Activated naive CD4-positive, alpha-beta T cell treated with anti-CD3 and anti-CD28 coated beads for 36 hours (primary cell): ENCODE data around the gene FANK1. TPM values are rescaled to one million over a fixed set of nuclear protein-coding genes. Genes with fewer than 3 reads are reported as not detected.
"Not testable (repeated sequence)": the region's sequence is repeated elsewhere in the genome, so short reads cannot be mapped to it uniquely, and the experiment has no call there.

Experiments
- CTCF ChIA-PET: fragments of 350-600 bp; sonication (Branson Sonifier 250); formaldehyde crosslinking; loops from one replicate; lab custom pipeline; 2021; ENCODE audit warnings: antibody characterized with exemption; lab: Charles Lee
- DNase-seq: peaks from one replicate; pipeline ENCODE4 v3.0.0-alpha.2; 2020
- H3K27ac Mint-ChIP-seq: one replicate; pipeline ENCODE4 v1.8.0; 2021; ENCODE audit warnings: mild to moderate bottlenecking, mixed read lengths
- H3K27me3 Mint-ChIP-seq: one replicate; pipeline ENCODE4 v1.8.0; 2021; ENCODE audit warnings: low read depth, mixed read lengths
- H3K36me3 Mint-ChIP-seq: one replicate; pipeline ENCODE4 v1.8.0; 2021; ENCODE audit warnings: low read depth, mixed read lengths
- H3K4me1 Mint-ChIP-seq: one replicate; pipeline ENCODE4 v1.8.0; 2021; ENCODE audit warnings: low read depth, mixed read lengths
- H3K4me3 Mint-ChIP-seq: one replicate; pipeline ENCODE4 v1.8.0; 2021; ENCODE audit warnings: mild to moderate bottlenecking, moderate library complexity, mixed read lengths
- H3K9me3 Mint-ChIP-seq: one replicate; pipeline ENCODE4 v1.8.0; 2021; ENCODE audit warnings: mixed read lengths
- intact Hi-C: fragments of 100-400 bp; cut with micrococcal nuclease; formaldehyde crosslinking; loops from one replicate; pipeline ENCODE4 v1.15.1; 2023
- total RNA-seq, 2 experiments: library from RNA; stranded (reverse); gene quantifications; one replicate each; pipeline ENCODE4 v1.2.3, GENCODE V29; 2021

Gene FANK1
- total RNA-seq, 2 experiments from 2014 or later = 0.38 to 0.52 TPM

- H3K27ac Mint-ChIP-seq, intact Hi-C loops, H3K27me3 Mint-ChIP-seq, CTCF ChIA-PET, DNase-seq, H3K36me3 Mint-ChIP-seq, H3K4me1 Mint-ChIP-seq, H3K4me3 Mint-ChIP-seq, H3K9me3 Mint-ChIP-seq: not testable (repeated sequence)
These were observed 21.5 kb downstream of the FANK1 start for GRCh38 chr10:125917704-125918361.

- H3K36me3 Mint-ChIP-seq, CTCF ChIA-PET, H3K9me3 Mint-ChIP-seq, DNase-seq, H3K27ac Mint-ChIP-seq, H3K4me1 Mint-ChIP-seq, H3K27me3 Mint-ChIP-seq, intact Hi-C loops, H3K4me3 Mint-ChIP-seq: not testable (repeated sequence)
These were observed 25.4 kb downstream of the FANK1 start for GRCh38 chr10:125921643-125922306.

GRCh38 chr10:125925262-125925834 lies 29.0 kb downstream of the FANK1 start:
- no peaks in the 10 kb centered on the region for H3K4me1 Mint-ChIP-seq
- peaks cover 2% of the 10 kb centered on the region for H3K27me3 Mint-ChIP-seq
- no peak overlapping the region for H3K27ac Mint-ChIP-seq
- intact Hi-C loops = no loop called here
- no peak overlapping the region for H3K4me3 Mint-ChIP-seq
- no peaks in the 10 kb centered on the region for H3K9me3 Mint-ChIP-seq
- DNase-seq = no peak
- CTCF ChIA-PET = no interaction called here
- H3K36me3 Mint-ChIP-seq = no peaks in the 10 kb centered on the region

GRCh38 chr10:125926247-125926646 lies 29.9 kb downstream of the FANK1 start:
- H3K27me3 Mint-ChIP-seq = peaks cover 4% of the 10 kb centered on the region
- CTCF ChIA-PET = no interaction called here
- intact Hi-C loops = no loop called here

GRCh38 chr10:125927265-125927664 lies 30.9 kb downstream of the FANK1 start:
- CTCF ChIA-PET, H3K9me3 Mint-ChIP-seq, H3K27me3 Mint-ChIP-seq, H3K4me1 Mint-ChIP-seq, H3K27ac Mint-ChIP-seq, DNase-seq, H3K36me3 Mint-ChIP-seq, H3K4me3 Mint-ChIP-seq, intact Hi-C loops: not testable (repeated sequence)

More at GRCh38 chr10:125926247-125926646, 29.9 kb downstream of the FANK1 start:
- no peaks in the 10 kb centered on the region for H3K4me1 Mint-ChIP-seq
- no peaks in the 10 kb centered on the region for H3K9me3 Mint-ChIP-seq
- DNase-seq = no peak
- no peak overlapping the region for H3K4me3 Mint-ChIP-seq
- H3K27ac Mint-ChIP-seq = no peak overlapping the region
- H3K36me3 Mint-ChIP-seq = no peaks in the 10 kb centered on the region

GRCh38 chr10:125928928-125929585 lies 32.7 kb downstream of the FANK1 start:
- Mint-ChIP-seq H3K4me3 (no peak overlapping the region), H3K4me1 (no peaks in the 10 kb centered on the region), H3K36me3 (no peaks in the 10 kb centered on the region), H3K9me3 (no peaks in the 10 kb centered on the region), H3K27ac (no peak overlapping the region), H3K27me3 (peaks cover 10% of the 10 kb centered on the region)
- DNase-seq = no peak
- CTCF ChIA-PET = no interaction called here
- intact Hi-C loops = no loop called here

- H3K27me3 Mint-ChIP-seq = peaks cover 14% of the 10 kb centered on the region
These were observed 33.3 kb downstream of the FANK1 start for GRCh38 chr10:125929618-125930017.

GRCh38 chr10:125933693-125934092 lies 37.3 kb downstream of the FANK1 start:
- no peaks in the 10 kb centered on the region for H3K9me3 Mint-ChIP-seq
- H3K27ac Mint-ChIP-seq = no peak overlapping the region
- peaks cover 24% of the 10 kb centered on the region for H3K27me3 Mint-ChIP-seq
- no peak overlapping the region for H3K4me3 Mint-ChIP-seq
- H3K36me3 Mint-ChIP-seq = no peaks in the 10 kb centered on the region
- H3K4me1 Mint-ChIP-seq = no peaks in the 10 kb centered on the region
- no peak for DNase-seq
- CTCF ChIA-PET = no interaction called here
- intact Hi-C loops = no loop called here

More at GRCh38 chr10:125929618-125930017, 33.3 kb downstream of the FANK1 start:
- Mint-ChIP-seq H3K27ac (no peak overlapping the region), H3K9me3 (no peaks in the 10 kb centered on the region), H3K4me1 (no peaks in the 10 kb centered on the region), H3K36me3 (no peaks in the 10 kb centered on the region), H3K4me3 (no peak overlapping the region)
- CTCF ChIA-PET = no interaction called here
- intact Hi-C loops = no loop called here
- no peak for DNase-seq

GRCh38 chr10:125936331-125936730 lies 40.0 kb downstream of the FANK1 start:
- CTCF ChIA-PET = no interaction called here

GRCh38 chr10:125940515-125940914 lies 44.2 kb downstream of the FANK1 start:
- Mint-ChIP-seq H3K4me3 (no peak overlapping the region), H3K36me3 (peaks cover 3% of the 10 kb centered on the region), H3K27me3 (peaks cover 11% of the 10 kb centered on the region), H3K27ac (no peak overlapping the region), H3K4me1 (no peaks in the 10 kb centered on the region), H3K9me3 (peaks cover 7% of the 10 kb centered on the region)
- DNase-seq = no peak
- CTCF ChIA-PET = no interaction called here
- intact Hi-C loops = no loop called here

More at GRCh38 chr10:125936331-125936730, 40.0 kb downstream of the FANK1 start:
- intact Hi-C loops = no loop called here
- H3K9me3 Mint-ChIP-seq = no peaks in the 10 kb centered on the region
- DNase-seq = no peak
- H3K4me3 Mint-ChIP-seq = no peak overlapping the region
- H3K4me1 Mint-ChIP-seq = no peaks in the 10 kb centered on the region
- H3K27me3 Mint-ChIP-seq = peaks cover 21% of the 10 kb centered on the region
- no peaks in the 10 kb centered on the region for H3K36me3 Mint-ChIP-seq
- no peak overlapping the region for H3K27ac Mint-ChIP-seq

GRCh38 chr10:125951290-125951689 lies 54.9 kb downstream of the FANK1 start:
- peaks cover 4% of the 10 kb centered on the region for H3K36me3 Mint-ChIP-seq
- H3K27ac Mint-ChIP-seq = no peak overlapping the region
- intact Hi-C loops = no loop called here
- H3K4me1 Mint-ChIP-seq = no peaks in the 10 kb centered on the region
- no peak for DNase-seq
- peaks cover 17% of the 10 kb centered on the region for H3K9me3 Mint-ChIP-seq
- H3K27me3 Mint-ChIP-seq = no peaks in the 10 kb centered on the region
- no peak overlapping the region for H3K4me3 Mint-ChIP-seq
- CTCF ChIA-PET = no interaction called here

- CTCF ChIA-PET = no interaction called here
- Mint-ChIP-seq H3K36me3 (peaks cover 4% of the 10 kb centered on the region), H3K27ac (no peak overlapping the region), H3K27me3 (no peaks in the 10 kb centered on the region), H3K9me3 (peaks cover 17% of the 10 kb centered on the region), H3K4me1 (no peaks in the 10 kb centered on the region), H3K4me3 (no peak overlapping the region)
- DNase-seq = no peak
- intact Hi-C loops = no loop called here
These were observed 57.5 kb downstream of the FANK1 start for GRCh38 chr10:125953778-125954385.
